Thyroid gland (tissue), 4 donors: Measurements from ENCODE around the gene PSMD12. TPM values are rescaled to one million over a fixed set of nuclear protein-coding genes. Genes with fewer than 3 reads are reported as not detected.
"Not testable (repeated sequence)": the region's sequence is repeated elsewhere in the genome, so short reads cannot be mapped to it uniquely, and the experiment has no call there.

ENCODE experiments used
- DNase-seq, 2 donors: peaks; one replicate each; pipeline ENCODE4 v3.0.0-alpha.2; 2019
- H3K27ac ChIP-seq, 3 donors: fragments of 200-600 bp; sonication (generic); 1 replicate in 2 of 3; 2 replicates in 1 of 3; pipeline ENCODE4 v1.5.1; 2016 to 2019; ENCODE audit warnings: mild to moderate bottlenecking in 1 of 3, moderate library complexity in 1 of 3
- H3K27me3 ChIP-seq: fragments of 200-600 bp; sonication (generic); one replicate; pipeline ENCODE4 v1.5.1; 2019
- H3K36me3 ChIP-seq, 2 donors: fragments of 200-600 bp; sonication (generic); one replicate each; pipeline ENCODE4 v1.5.1; 2016 to 2019
- H3K4me1 ChIP-seq, 2 donors: fragments of 200-600 bp; sonication (generic); one replicate each; pipeline ENCODE4 v1.5.1; 2017 to 2019
- H3K4me3 ChIP-seq, 3 donors: fragments of 200-600 bp; sonication (generic); replicated peaks in 1 of 3; 1 replicate in 2 of 3; 2 replicates in 1 of 3; pipeline ENCODE4 v1.5.1; 2016; ENCODE audit warnings: mild to moderate bottlenecking in 1 of 3
- H3K9me3 ChIP-seq: fragments of 200-600 bp; sonication (generic); one replicate; pipeline ENCODE4 v1.5.1; 2017
- POLR2A ChIP-seq, 2 donors: fragments of 450-650 bp; IDR thresholded peaks; one replicate each; pipeline ENCODE4 v1.6.1; 2017; ENCODE audit warnings: antibody characterized with exemption in 2 of 2, mild to moderate bottlenecking in 2 of 2, moderate library complexity in 1 of 2
- WGBS, 2 donors: methylation state at CpG; one replicate each; pipeline ENCODE4 v1.1.5; 2017; 5-methylcytosine and 5-hydroxymethylcytosine counted together
- intact Hi-C: fragments of 100-400 bp; cut with DNase I; formaldehyde crosslinking; loops from one replicate; pipeline ENCODE4 v1.15.1; 2023
- total RNA-seq, 4 donors: library from RNA; depleted of rRNA; stranded (reverse); fragments of >200 nt; gene quantifications; one replicate each; pipeline ENCODE4 v1.2.3, GENCODE V29; 2016
- TF ChIP-seq, protein P1 (sequence below), 6 experiments: fragments of 200-600 bp in 3 of 6; fragments of 450-650 bp in 3 of 6; sonication (generic) in 3 of 6; IDR thresholded peaks; one replicate each; pipeline ENCODE4 v1.5.1; 2016 to 2019; ENCODE audit warnings: antibody characterized with exemption in 6 of 6, mild to moderate bottlenecking in 2 of 6, inconsistent platforms in 1 of 6, moderate library complexity in 1 of 6

PSMD12 gene
- total RNA-seq, 4 donors from 2014 or later, result 19.1 to 30.9 (median 23.5) TPM

DNA sequence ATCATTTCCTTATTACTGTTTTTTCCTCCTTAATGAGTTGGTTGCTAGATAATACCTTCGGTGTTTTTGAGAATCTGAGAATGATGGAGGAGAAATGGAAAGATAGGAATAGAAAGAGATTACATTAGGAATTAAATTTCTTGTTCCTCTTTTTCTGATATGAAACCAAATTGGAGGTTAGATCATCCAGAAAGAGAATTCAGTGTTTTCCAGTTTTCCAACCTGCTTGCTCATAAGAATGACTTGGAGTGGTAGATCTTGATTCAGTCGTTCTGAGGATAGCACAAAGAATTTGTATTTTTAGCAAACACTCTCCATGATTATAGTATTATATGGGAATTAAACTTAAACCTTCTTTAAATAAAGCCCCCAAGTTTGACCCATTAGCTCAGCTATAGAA, 46.6 kb upstream of the PSMD12 start:
- TF ChIP-seq, protein P1, sequence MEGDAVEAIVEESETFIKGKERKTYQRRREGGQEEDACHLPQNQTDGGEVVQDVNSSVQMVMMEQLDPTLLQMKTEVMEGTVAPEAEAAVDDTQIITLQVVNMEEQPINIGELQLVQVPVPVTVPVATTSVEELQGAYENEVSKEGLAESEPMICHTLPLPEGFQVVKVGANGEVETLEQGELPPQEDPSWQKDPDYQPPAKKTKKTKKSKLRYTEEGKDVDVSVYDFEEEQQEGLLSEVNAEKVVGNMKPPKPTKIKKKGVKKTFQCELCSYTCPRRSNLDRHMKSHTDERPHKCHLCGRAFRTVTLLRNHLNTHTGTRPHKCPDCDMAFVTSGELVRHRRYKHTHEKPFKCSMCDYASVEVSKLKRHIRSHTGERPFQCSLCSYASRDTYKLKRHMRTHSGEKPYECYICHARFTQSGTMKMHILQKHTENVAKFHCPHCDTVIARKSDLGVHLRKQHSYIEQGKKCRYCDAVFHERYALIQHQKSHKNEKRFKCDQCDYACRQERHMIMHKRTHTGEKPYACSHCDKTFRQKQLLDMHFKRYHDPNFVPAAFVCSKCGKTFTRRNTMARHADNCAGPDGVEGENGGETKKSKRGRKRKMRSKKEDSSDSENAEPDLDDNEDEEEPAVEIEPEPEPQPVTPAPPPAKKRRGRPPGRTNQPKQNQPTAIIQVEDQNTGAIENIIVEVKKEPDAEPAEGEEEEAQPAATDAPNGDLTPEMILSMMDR (IDR thresholded peaks at IDR 0.05), result no peak
- no peak for TF ChIP-seq POLR2A (IDR thresholded peaks at IDR 0.05)
- DNase-seq, result no peak
- Histone ChIP-seq H3K27me3 (no peaks in the 10 kb centered on the region), H3K4me1 (peaks cover 0 to 4% of the 10 kb centered on the region in 2 donors), H3K27ac (no peak overlapping the region), H3K4me3 (no peak overlapping the region), H3K9me3 (no peaks in the 10 kb centered on the region), H3K36me3 (no peaks in the 10 kb centered on the region)
- WGBS, 2 donors, result 61 to 70% methylated on average over 2 of the region's 2 CpGs
- intact Hi-C loops, result no loop called here

DNA sequence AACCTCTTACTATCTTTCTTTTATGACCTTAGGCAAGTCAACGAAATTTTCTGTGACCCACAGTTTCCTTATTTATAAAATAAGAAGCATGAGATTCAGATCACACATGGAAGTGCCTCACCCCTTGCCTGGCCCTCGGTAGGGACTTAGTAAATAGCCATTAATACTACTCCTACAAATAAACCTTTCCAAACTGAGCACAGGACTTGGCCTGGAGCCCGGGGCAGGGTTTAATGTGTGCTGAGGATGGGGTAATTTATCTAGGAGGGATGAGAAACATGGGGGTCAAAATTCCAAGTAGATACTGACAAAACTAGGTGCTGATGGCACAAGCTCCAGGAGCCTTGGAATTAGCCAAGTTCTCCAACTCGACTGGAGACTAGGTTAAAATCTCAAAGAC, 45.7 kb upstream of the PSMD12 start:
- Histone ChIP-seq H3K4me3 (no peak overlapping the region), H3K27ac (no peak overlapping the region), H3K9me3 (no peaks in the 10 kb centered on the region), H3K36me3 (no peaks in the 10 kb centered on the region), H3K27me3 (no peaks in the 10 kb centered on the region), H3K4me1 (peaks cover 0 to 4% of the 10 kb centered on the region in 2 donors)
- no peak for TF ChIP-seq POLR2A (IDR thresholded peaks at IDR 0.05)
- TF ChIP-seq, protein P1 (IDR thresholded peaks at IDR 0.05), result no peak
- DNase-seq, result no peak
- intact Hi-C loops, result no loop called here
- WGBS, 2 donors, result 70 to 72% methylated on average over 4 of the region's 4 CpGs

DNA sequence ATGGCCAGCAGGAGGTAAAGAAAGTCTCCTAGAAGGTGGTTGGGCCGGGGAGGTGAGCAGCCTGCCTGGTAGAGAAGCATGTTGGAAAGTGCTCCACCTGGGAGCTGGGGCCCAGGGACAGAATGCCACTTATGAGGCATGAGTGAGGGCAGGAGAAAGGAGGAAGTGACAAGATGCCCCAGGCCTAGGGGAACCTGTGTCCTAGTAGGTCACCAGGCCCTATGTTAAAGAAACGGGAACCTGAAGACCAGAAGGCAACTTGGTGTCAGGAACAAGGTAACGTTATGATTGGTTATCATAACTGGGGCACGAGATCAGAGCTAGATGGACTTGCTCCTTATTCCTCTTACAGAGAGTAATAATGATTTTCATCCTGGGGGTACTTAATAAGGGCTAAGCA, 45.0 kb upstream of the PSMD12 start:
- no peaks in the 10 kb centered on the region for H3K36me3 ChIP-seq
- no peak overlapping the region for H3K27ac ChIP-seq
- H3K9me3 ChIP-seq, result no peaks in the 10 kb centered on the region
- H3K4me3 ChIP-seq, result no peak overlapping the region
- intact Hi-C loops, result no loop called here
- peaks cover 0 to 2% of the 10 kb centered on the region in 2 donors for H3K4me1 ChIP-seq
- no peak for DNase-seq
- WGBS, 2 donors, result 92 to 95% methylated on average over 4 of the region's 4 CpGs
- TF ChIP-seq, protein P1 (IDR thresholded peaks at IDR 0.05), result no peak
- no peak for TF ChIP-seq POLR2A (IDR thresholded peaks at IDR 0.05)
- H3K27me3 ChIP-seq, result no peaks in the 10 kb centered on the region

DNA sequence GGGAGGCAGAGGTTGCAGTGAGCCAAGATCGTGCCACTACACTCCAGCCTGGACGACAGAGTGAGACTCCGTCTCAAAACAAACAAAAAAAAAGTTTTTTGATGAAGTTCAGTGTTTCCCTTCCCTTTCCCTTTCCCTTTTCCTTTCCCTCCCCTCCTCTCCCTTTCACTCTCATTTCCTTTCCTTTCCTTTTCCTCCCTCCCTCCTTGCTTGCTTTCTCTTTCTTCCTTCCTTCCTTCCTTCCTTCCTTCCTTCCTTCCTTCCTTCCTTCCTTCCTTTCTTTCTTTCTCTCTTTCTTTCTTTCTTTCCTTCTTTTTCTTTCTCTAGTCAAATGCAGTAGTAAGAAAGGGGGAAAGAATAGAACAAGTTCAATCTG, 42.1 kb upstream of the PSMD12 start:
- H3K36me3 ChIP-seq, H3K4me1 ChIP-seq, H3K9me3 ChIP-seq, intact Hi-C loops, H3K27me3 ChIP-seq, H3K27ac ChIP-seq, DNase-seq, H3K4me3 ChIP-seq: not testable (repeated sequence)
- WGBS, 2 donors, result 50 to 86% methylated on average over 3 of the region's 3 CpGs

DNA sequence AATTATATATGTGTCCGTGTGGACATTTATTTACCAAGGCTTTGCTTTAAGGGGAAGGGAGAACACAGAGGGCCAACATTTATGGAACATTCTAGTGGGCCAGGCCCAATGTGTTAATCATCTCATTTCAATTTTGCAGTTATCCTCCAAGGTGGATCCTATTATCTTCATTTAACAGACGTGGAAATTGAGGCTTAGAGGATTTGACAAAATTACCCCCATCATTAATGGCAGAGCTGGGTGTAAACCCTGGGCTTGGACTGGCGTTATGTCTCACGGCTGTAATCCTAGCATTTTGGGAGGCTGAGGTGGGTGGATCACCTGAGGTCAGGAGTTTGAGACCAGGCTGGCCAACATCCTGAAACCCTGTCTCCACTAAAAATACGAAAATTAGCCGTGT, 37.1 kb upstream of the PSMD12 start:
- 84 to 94% methylated on average over 6 of the region's 6 CpGs for WGBS, 2 donors
- DNase-seq, result no peak
- no peaks in the 10 kb centered on the region for H3K27me3 ChIP-seq
- no peak for TF ChIP-seq POLR2A (IDR thresholded peaks at IDR 0.05)
- TF ChIP-seq, protein P1 (IDR thresholded peaks at IDR 0.05), result no peak
- intact Hi-C loops, result no loop called here
- H3K9me3 ChIP-seq, result no peaks in the 10 kb centered on the region
- H3K4me1 ChIP-seq, result peaks cover 0 to 9% of the 10 kb centered on the region in 2 donors
- no peak overlapping the region for H3K27ac ChIP-seq
- H3K36me3 ChIP-seq, result no peaks in the 10 kb centered on the region
- no peak overlapping the region for H3K4me3 ChIP-seq

DNA sequence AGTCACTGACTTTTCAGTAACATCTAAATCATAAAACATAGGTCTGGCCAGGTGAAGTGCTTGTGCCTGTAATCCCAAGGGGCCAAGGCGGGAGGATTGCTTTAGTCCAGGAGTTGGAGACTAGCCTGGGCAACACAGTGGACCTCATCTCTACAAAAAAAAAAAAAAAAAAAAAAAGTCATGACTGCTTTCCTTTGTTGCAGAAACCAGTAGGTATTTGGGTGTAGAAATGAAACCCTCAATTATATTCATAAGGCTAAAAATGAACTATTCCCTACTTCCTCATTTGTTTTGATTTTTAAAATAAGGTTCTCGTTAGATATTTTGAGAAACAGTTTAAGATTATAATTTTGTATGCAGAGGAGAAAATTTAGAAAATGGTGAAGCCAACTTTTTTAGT, 36.7 kb upstream of the PSMD12 start:
- Histone ChIP-seq H3K27me3 (no peaks in the 10 kb centered on the region), H3K4me1 (peaks cover 0 to 9% of the 10 kb centered on the region in 2 donors), H3K27ac (no peak overlapping the region), H3K9me3 (no peaks in the 10 kb centered on the region), H3K4me3 (no peak overlapping the region), H3K36me3 (no peaks in the 10 kb centered on the region)
- no peak for TF ChIP-seq POLR2A (IDR thresholded peaks at IDR 0.05)
- TF ChIP-seq, protein P1 (IDR thresholded peaks at IDR 0.05), result no peak
- intact Hi-C loops, result no loop called here
- DNase-seq, result no peak
- 96 to 97% methylated on average over 2 of the region's 2 CpGs for WGBS, 2 donors
